B cell (primary cell): ENCODE results near the gene CCDC8. TPM values are rescaled to one million over a fixed set of nuclear protein-coding genes. Genes with fewer than 3 reads are reported as not detected.

Source experiments
- ATAC-seq: fragments of 200-7000 bp; cut with Tn5 transposase; one replicate; pipeline ENCODE4 v1.10.0; 2021; ENCODE audit warnings: low read depth, mild to moderate bottlenecking, moderate number of reproducible peaks, moderate library complexity
- CTCF ChIA-PET: fragments of 350-600 bp; sonication (Branson Sonifier 250); formaldehyde crosslinking; loops from one replicate; lab custom pipeline; 2021; ENCODE audit warnings: antibody characterized with exemption, inconsistent platforms; lab: Charles Lee
- POLR2A ChIA-PET: fragments of 350-600 bp; sonication (Branson Sonifier 250); formaldehyde crosslinking; loops from one replicate; lab custom pipeline; 2021; ENCODE audit warnings: antibody characterized with exemption; lab: Charles Lee
- DNase-seq: peaks from one replicate; pipeline ENCODE4 v3.0.0; 2013
- H2AFZ ChIP-seq: 2 replicates; pipeline ENCODE4 v1.6.1; 2012; ENCODE audit warnings: mild to moderate bottlenecking, low read depth, low read length; ENCODE audit not compliant: insufficient read depth, poor library complexity, severe bottlenecking
- H3K27ac ChIP-seq, 2 donors: 1 replicate in 1 of 2; 2 replicates in 1 of 2; pipeline ENCODE4 v1.5.1; 2012 to 2013; ENCODE audit warnings: low read length in 2 of 2, mild to moderate bottlenecking in 2 of 2, moderate library complexity in 1 of 2
- H3K27me3 ChIP-seq, 4 experiments: fragments of 200-600 bp in 1 of 4; sonication (generic) in 1 of 4; replicated peaks in 1 of 4; 1 replicate in 2 of 4; 2 replicates in 2 of 4; pipeline versions ENCODE4 v1.6.1 to v1.7.0; 2013 to 2016; ENCODE audit warnings: low read length in 3 of 4, mild to moderate bottlenecking in 2 of 4, mixed read lengths in 1 of 4, moderate library complexity in 1 of 4; ENCODE audit not compliant: insufficient read depth in 4 of 4, control insufficient read depth in 3 of 4; ENCODE audit errors: control extremely low read depth in 1 of 4
- H3K36me3 ChIP-seq, 2 experiments: replicated peaks in 1 of 2; 1 replicate in 1 of 2; 2 replicates in 1 of 2; pipeline versions ENCODE4 v1.6.1 to v1.7.1; 2013; ENCODE audit warnings: low read length in 1 of 2; ENCODE audit not compliant: insufficient read depth in 2 of 2, control insufficient read depth in 1 of 2; ENCODE audit errors: control extremely low read depth in 1 of 2, extremely low read depth in 1 of 2
- H3K4me1 ChIP-seq, 2 donors: fragments of 200-600 bp in 1 of 2; sonication (generic) in 1 of 2; 1 replicate in 1 of 2; 2 replicates in 1 of 2; pipeline versions ENCODE4 v1.5.1 to v1.6.1; 2013 to 2017; ENCODE audit warnings: low read length in 2 of 2; ENCODE audit not compliant: control insufficient read depth in 2 of 2, insufficient read depth in 2 of 2
- H3K4me2 ChIP-seq: replicated peaks from 2 replicates; pipeline ENCODE3; 2012; ENCODE audit warnings: mild to moderate bottlenecking, low read depth, low read length; ENCODE audit not compliant: poor library complexity, severe bottlenecking
- H3K4me3 ChIP-seq, 5 experiments: fragments of 200-600 bp in 1 of 5; sonication (generic) in 1 of 5; 1 replicate in 3 of 5; 2 replicates in 2 of 5; pipeline versions ENCODE4 v1.5.1 to v1.7.0; 2011 to 2016; ENCODE audit warnings: low read length in 4 of 5, mild to moderate bottlenecking in 4 of 5, low read depth in 2 of 5, control low read depth in 1 of 5, moderate library complexity in 1 of 5; ENCODE audit not compliant: insufficient read depth in 1 of 5; ENCODE audit errors: control extremely low read depth in 1 of 5, extremely low read depth in 1 of 5
- H3K79me2 ChIP-seq: fragments of 200-600 bp; sonication (generic); one replicate; pipeline ENCODE4 v1.6.0; 2016; ENCODE audit warnings: low read length; ENCODE audit not compliant: control insufficient read depth, insufficient read depth
- H3K9ac ChIP-seq: fragments of 200-600 bp; sonication (generic); 2 replicates; pipeline ENCODE4 v1.6.1; 2017; ENCODE audit warnings: mild to moderate bottlenecking, low read length, moderate library complexity
- H3K9me3 ChIP-seq, 3 donors: one replicate each; pipeline versions ENCODE4 v1.6.1 to v1.7.1; 2013; ENCODE audit warnings: low read length in 2 of 3; ENCODE audit not compliant: control insufficient read depth in 2 of 3, insufficient read depth in 1 of 3; ENCODE audit errors: control extremely low read depth in 1 of 3
- H4K20me1 ChIP-seq: 2 replicates; pipeline ENCODE4 v1.6.0; 2012; ENCODE audit warnings: mild to moderate bottlenecking, low read length; ENCODE audit not compliant: insufficient read depth, control insufficient read depth, poor library complexity, severe bottlenecking
- H3K27ac Mint-ChIP-seq: one replicate; pipeline ENCODE4 v1.8.0; 2021; ENCODE audit warnings: mixed read lengths
- H3K27me3 Mint-ChIP-seq: one replicate; pipeline ENCODE4 v1.8.0; 2021; ENCODE audit warnings: mixed read lengths
- H3K4me1 Mint-ChIP-seq: one replicate; pipeline ENCODE4 v1.8.0; 2021; ENCODE audit warnings: mixed read lengths
- H3K4me3 Mint-ChIP-seq: one replicate; pipeline ENCODE4 v1.8.0; 2021; ENCODE audit warnings: mixed read lengths
- H3K9me3 Mint-ChIP-seq: one replicate; pipeline ENCODE4 v1.8.0; 2022; ENCODE audit warnings: mixed read lengths; ENCODE audit not compliant: insufficient read depth
- CTCF ChIP-seq: fragments of 200-600 bp; IDR thresholded peaks from one replicate; pipeline ENCODE4 v1.8.0; 2022; ENCODE audit warnings: antibody characterized with exemption, mild to moderate bottlenecking
- EZH2 ChIP-seq: IDR thresholded peaks from 2 replicates; pipeline ENCODE4 v1.6.1; 2012; ENCODE audit warnings: borderline replicate concordance, low read depth, mild to moderate bottlenecking, moderate library complexity, low read length; ENCODE audit not compliant: insufficient read depth, poor library complexity, severe bottlenecking
- WGBS: methylation state at CpG from one replicate; pipeline ENCODE4 v1.1.5; 2013; ENCODE audit warnings: missing lambda C conversion rate; ENCODE audit not compliant: insufficient coverage; 5-methylcytosine and 5-hydroxymethylcytosine counted together
- intact Hi-C: fragments of 100-400 bp; cut with micrococcal nuclease; formaldehyde crosslinking; loops from one replicate; pipeline ENCODE4 v1.10.0; 2022
- polyA plus RNA-seq: library from polyadenylated mRNA; depleted of rRNA; stranded (reverse); fragments of >200 nt; gene quantifications from 2 replicates; pipeline ENCODE4 v1.2.3, GENCODE V29; 2012
- total RNA-seq, 2 donors: library from RNA; stranded (reverse); fragments of 120-200 nt in 1 of 2; gene quantifications; 1 replicate in 1 of 2; 2 replicates in 1 of 2; pipeline versions ENCODE4 v1.2.3 to v1.2.4, GENCODE V29; 2013 to 2022

The CCDC8 gene
- total and polyA plus RNA-seq, 2 donors (not counting 1 experiment from before 2014, with no cell fraction given) = not detected

GRCh38 chr19:46447006-46447405, 33.6 kb upstream of the CCDC8 start:
- Histone ChIP-seq H3K27me3 (peaks cover 0 to 7% (median 0%) of the 10 kb centered on the region in 4 experiments), H3K9ac (no peak overlapping the region), H3K4me1 (no peaks in the 10 kb centered on the region), H3K4me3 (no peak overlapping the region), H4K20me1 (no peaks in the 10 kb centered on the region), H3K79me2 (no peaks in the 10 kb centered on the region), H3K27ac (no peak overlapping the region), H3K9me3 (peaks cover 0 to 6% (median 4%) of the 10 kb centered on the region in 3 donors), H3K4me2 (no peak overlapping the region), H2AFZ (no peak overlapping the region), H3K36me3 (no peaks in the 10 kb centered on the region)
- intact Hi-C loops = no loop called here
- ChIA-PET POLR2A (no interaction called here), CTCF (no interaction called here)
- H3K27me3 Mint-ChIP-seq = peaks cover 23% of the 10 kb centered on the region
- no peaks in the 10 kb centered on the region for H3K4me1 Mint-ChIP-seq
- no peak for ATAC-seq
- DNase-seq = no peak
- TF ChIP-seq EZH2 (no peak), CTCF (no peak)
- no peak overlapping the region for H3K4me3 Mint-ChIP-seq
- no CpG with 5 or more reads among the region's 3 CpGs for WGBS
- peaks cover 7% of the 10 kb centered on the region for H3K9me3 Mint-ChIP-seq
- H3K27ac Mint-ChIP-seq = no peak overlapping the region

- H3K27ac ChIP-seq = no peak overlapping the region
- Mint-ChIP-seq H3K4me1 (no peaks in the 10 kb centered on the region), H3K9me3 (peaks cover 7% of the 10 kb centered on the region), H3K27me3 (peaks cover 19% of the 10 kb centered on the region), H3K27ac (no peak overlapping the region), H3K4me3 (no peak overlapping the region)
- H3K9me3 ChIP-seq = peaks cover 0 to 6% (median 4%) of the 10 kb centered on the region in 3 donors
- no peaks in the 10 kb centered on the region for H3K4me1 ChIP-seq
- peaks cover 0 to 7% (median 0%) of the 10 kb centered on the region in 4 experiments for H3K27me3 ChIP-seq
- TF ChIP-seq EZH2 = no peak
- TF ChIP-seq CTCF = no peak
- H3K36me3 ChIP-seq = no peaks in the 10 kb centered on the region
- WGBS = 89% methylated on average over 14 of the region's 15 CpGs
- ChIA-PET POLR2A (no interaction called here), CTCF (no interaction called here)
- no peaks in the 10 kb centered on the region for H3K79me2 ChIP-seq
- no peaks in the 10 kb centered on the region for H4K20me1 ChIP-seq
- intact Hi-C loops = no loop called here
- H2AFZ ChIP-seq = no peak overlapping the region
- no peak overlapping the region for H3K4me3 ChIP-seq
- H3K9ac ChIP-seq = no peak overlapping the region
- no peak overlapping the region for H3K4me2 ChIP-seq
- ATAC-seq (no peak), DNase-seq (no peak)
Observed at GRCh38 chr19:46446021-46446420, 32.7 kb upstream of the CCDC8 start.
